Adrenal gland (tissue), 5 donors: ENCODE results near the gene EFCC1.

Source experiments
- CTCF ChIP-seq, 6 experiments: fragments of 450-650 bp in 4 of 6; fragments of 200-600 bp in 2 of 6; sonication (generic) in 1 of 6; IDR thresholded peaks; 1 replicate in 5 of 6; 2 replicates in 1 of 6; pipeline versions ENCODE4 v1.5.1 to v1.8.0; 2016 to 2021; ENCODE audit warnings: antibody characterized with exemption in 6 of 6, mild to moderate bottlenecking in 2 of 6, moderate library complexity in 1 of 6
- POLR2A ChIP-seq, 2 donors: fragments of 450-650 bp; IDR thresholded peaks; one replicate each; pipeline ENCODE4 v1.6.1; 2017; ENCODE audit warnings: antibody characterized with exemption in 2 of 2, mild to moderate bottlenecking in 2 of 2, moderate library complexity in 1 of 2
- donor health status: DM: no; HTN: no; CAD: no.

GRCh38 chr3:129018271-129018670 lies 17.2 kb downstream of the EFCC1 start:
- no peak for TF ChIP-seq CTCF (IDR thresholded peaks at IDR 0.05)
- TF ChIP-seq POLR2A (IDR thresholded peaks at IDR 0.05): no peak
